AG09319 (cell line): ENCODE results near the gene MACF1.

Experiments used
- DNase-seq: peaks from one replicate; pipeline ENCODE4 v3.0.0-alpha.2; 2010; ENCODE audit warnings: low read depth; ENCODE audit errors: extremely low read depth
- TF ChIP-seq, protein P1 (sequence below): IDR thresholded peaks from 2 replicates; pipeline ENCODE4 v1.5.1; 2011; ENCODE audit warnings: low read depth, mild to moderate bottlenecking, inconsistent platforms, low read length, moderate library complexity

The MACF1 gene

GRCh38 chr1:39236971-39237370 lies 32.5 kb downstream of the MACF1 start:
- no peak for DNase-seq
- TF ChIP-seq, protein P1, sequence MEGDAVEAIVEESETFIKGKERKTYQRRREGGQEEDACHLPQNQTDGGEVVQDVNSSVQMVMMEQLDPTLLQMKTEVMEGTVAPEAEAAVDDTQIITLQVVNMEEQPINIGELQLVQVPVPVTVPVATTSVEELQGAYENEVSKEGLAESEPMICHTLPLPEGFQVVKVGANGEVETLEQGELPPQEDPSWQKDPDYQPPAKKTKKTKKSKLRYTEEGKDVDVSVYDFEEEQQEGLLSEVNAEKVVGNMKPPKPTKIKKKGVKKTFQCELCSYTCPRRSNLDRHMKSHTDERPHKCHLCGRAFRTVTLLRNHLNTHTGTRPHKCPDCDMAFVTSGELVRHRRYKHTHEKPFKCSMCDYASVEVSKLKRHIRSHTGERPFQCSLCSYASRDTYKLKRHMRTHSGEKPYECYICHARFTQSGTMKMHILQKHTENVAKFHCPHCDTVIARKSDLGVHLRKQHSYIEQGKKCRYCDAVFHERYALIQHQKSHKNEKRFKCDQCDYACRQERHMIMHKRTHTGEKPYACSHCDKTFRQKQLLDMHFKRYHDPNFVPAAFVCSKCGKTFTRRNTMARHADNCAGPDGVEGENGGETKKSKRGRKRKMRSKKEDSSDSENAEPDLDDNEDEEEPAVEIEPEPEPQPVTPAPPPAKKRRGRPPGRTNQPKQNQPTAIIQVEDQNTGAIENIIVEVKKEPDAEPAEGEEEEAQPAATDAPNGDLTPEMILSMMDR, result no peak

DNA sequence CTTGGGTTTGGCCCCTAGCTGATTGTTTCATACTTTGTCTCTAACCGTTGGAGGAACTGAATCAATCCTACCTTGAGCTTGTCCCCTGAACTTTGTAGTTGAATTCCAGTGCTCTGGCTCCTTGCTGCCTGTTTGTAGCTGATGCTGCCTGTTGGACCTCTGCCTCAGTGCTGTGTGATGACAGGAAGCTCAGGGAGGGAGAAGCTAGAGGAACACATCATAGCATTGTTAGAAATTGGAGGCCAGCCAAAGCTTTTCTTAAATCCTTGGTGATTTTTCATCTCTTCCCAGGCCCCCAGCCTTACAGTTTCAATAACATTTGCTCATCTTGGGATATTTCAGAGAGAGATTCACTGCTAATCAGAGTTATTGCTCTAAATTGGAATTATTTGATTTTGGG lies 34.0 kb downstream of the MACF1 start:
- TF ChIP-seq, protein P1, result no peak
- no peak for DNase-seq

GRCh38 chr1:39239968-39240367 lies 35.5 kb downstream of the MACF1 start:
- DNase-seq, result no peak
- TF ChIP-seq, protein P1, result no peak

GRCh38 chr1:39243302-39243701 lies 38.8 kb downstream of the MACF1 start:
- TF ChIP-seq, protein P1, result no peak
- no peak for DNase-seq

- TF ChIP-seq, protein P1, result no peak
- DNase-seq, result no peak
These were observed 46.2 kb downstream of the MACF1 start for GRCh38 chr1:39250460-39251240.

- TF ChIP-seq, protein P1, result no peak
- no peak for DNase-seq
These were observed 50.7 kb downstream of the MACF1 start for GRCh38 chr1:39255222-39255621.

GRCh38 chr1:39258146-39258924 lies 53.8 kb downstream of the MACF1 start:
- DNase-seq, result no peak
- TF ChIP-seq, protein P1, result peak; percentile 75
